Activated CD4-positive, alpha-beta T cell treated with anti-CD3 and anti-CD28 coated beads, Interleukin-2, amount 50 U/mL, for 1 hour (primary cell): ENCODE data around the gene LIN7A.
"Not testable (repeated sequence)": the region's sequence is repeated elsewhere in the genome, so short reads cannot be mapped to it uniquely, and the experiment has no call there.

Experiments used
- DNase-seq: peaks from one replicate; pipeline ENCODE4 v3.0.0-alpha.2; 2020

LIN7A gene

DNA sequence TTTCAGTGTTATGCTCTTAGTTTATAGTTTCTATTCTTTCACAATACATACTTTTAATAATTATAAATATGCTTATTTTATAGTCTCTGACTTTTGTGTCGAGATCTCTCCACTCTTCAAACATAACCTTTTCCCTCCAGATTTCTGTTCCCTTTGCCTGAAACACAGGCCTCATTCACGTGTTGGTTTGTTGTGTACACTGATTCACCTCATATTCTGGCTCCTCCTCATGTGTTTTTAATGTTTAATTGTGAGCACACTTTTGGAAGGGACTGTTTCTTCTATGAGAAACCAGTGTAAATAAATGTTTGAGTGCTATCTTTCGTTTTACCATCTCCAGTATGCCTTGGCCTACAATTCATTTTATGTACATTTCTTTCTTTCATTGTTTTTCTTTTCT is 20.1 kb downstream of the LIN7A start:
- no peak for DNase-seq

- no peak for DNase-seq
Measured at GRCh38 chr12:80912901-80913770, 24.6 kb downstream of the LIN7A start.

DNA sequence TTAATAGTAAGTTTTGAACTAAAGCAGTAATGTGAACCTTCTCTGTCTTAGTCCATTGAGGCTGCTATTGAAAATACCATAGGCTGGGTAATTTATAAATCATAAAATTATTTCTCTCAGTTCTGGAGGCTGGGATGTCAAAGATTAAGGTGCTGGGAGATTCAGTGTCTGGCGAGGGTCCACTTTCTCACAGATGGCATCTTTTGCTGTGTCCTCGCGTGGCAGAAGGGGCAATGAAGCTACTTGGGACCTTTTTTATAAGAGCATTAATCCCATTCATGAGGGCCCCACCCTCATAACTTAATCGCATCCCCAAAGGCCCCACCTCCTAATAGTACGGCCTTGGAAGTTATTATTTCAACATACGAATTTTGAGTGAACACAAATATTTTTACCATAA is 28.4 kb downstream of the LIN7A start:
- DNase-seq = no peak

DNA sequence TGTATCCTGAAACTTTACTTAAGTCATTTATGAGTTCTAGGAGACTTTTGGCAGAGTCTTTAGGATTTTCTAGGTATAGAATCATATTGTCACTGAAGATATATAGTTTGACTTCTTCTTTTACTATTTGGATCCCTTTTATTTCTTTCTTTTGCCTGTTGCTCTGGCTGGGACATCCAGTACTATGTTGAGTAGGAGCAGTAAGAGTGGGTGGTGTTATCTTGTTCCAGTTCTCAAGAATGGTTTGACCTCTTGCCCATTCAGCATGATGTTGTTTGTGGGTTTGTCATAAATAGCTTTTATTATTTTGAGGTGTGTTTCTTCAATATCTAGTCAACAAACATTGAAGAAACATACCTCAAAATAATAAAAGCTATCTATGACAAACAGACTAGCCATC is 35.0 kb downstream of the LIN7A start:
- no peak for DNase-seq

DNA sequence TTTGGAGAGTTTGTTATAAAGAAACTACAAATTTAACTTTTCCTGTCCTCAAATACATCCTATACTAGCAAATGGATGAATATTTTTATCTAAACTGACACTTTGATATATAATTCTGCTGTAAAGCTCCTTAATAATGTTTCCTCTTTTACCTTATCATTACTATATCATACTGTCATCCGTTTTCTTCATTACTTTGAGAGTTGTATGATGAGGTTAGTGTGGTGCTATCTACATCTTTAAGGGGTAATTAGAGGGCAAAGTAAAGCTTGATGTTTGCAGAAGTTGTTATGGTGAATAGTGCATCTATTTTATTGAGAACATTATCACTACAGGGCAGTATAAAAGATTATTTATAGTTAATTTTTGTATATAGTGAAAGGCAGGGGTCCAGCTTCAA is 36.1 kb downstream of the LIN7A start:
- DNase-seq = no peak

DNA sequence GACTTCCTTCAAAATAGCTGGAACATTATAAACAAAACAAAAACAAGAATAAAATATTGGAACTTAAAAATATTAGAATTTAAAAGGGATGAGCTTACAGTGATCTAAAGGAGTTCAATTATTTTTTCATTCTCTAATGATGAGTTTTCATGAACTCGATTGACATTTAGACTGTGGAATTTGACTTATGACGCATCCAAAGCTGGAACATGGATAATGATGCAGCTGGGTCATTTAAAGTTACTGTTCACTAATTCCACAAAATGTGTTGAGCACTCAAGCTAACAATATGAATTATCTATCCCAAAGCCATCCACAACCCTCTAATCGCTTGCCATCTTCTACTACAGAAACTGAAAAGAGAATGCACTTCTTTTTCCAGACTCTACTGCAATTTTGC is 42.5 kb downstream of the LIN7A start:
- DNase-seq = no peak

DNA sequence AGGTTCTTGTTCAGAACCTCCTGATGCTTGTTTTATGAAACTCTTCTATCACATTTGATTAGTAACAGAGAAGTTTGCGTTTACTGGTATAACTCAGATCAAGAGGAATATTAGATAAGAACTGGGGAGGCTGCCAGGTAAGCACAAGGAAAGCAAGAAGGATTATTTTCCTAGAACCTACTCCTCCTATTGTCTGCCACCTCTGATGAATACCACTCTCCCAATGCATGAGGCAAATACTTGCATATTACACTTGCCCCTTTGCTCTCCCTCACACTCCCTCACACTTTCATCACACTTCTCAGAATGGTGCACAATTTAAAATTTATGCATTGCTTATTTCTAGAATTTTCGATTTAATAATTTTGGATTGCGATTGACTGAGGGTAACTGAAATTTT is 43.6 kb downstream of the LIN7A start:
- DNase-seq = no peak

DNA sequence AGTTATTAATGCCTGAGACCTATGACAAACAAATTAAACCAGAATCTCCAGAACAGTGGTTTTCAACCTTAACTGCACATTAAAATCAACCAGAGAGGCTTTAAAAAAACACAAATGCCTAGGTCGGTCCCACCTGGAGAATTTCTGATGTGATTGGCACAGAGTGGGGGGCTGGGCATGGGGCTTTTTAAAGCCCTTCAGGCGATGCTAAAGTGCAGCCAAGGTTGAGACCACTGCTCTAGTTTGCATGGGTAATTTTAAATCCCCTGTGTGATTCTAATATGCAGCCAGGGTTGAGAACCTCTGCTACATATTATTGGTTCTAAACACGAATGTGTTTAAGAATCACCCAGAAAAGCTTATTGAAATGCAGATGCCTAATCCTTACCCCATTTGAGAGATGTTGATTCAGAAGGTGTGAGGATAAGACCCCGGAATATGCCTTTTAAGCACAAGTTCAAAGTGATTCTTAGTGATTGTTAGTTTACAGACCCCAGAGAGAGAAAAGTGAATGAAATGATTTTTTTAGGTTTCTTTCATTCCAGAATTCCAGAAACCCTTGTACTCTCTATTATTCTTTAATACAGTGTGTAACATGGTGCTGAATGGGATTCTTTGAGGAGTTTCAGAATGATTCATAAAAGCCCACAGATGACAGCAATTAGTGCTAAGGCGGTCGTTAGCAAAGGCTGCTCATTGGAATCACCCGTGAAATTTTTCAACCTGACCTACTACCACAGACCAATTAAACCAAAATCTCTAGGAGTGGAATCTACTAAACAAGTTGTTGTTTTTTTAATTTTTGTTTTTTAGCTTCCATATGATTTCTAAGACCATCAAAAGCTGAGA is 44.9 kb downstream of the LIN7A start:
- DNase-seq = no peak

DNA sequence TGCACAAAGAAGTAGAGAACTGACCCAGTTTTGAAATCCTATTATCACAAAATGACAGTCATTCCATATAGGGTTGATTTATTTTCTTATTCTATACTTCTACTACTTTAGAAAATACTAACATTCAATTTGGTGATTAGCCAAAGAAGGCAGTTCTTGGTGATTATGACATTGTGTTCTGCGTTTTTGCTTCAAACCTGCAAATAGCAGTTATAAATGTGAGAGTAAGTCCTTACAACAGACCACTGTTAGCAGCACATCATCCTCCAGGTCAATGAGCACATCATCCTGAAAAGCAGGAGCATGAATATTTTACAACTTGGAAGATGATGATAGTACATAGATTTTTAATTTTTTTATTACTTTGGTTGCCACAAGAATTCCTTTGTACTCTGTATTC is 53.1 kb downstream of the LIN7A start:
- DNase-seq = no peak

DNA sequence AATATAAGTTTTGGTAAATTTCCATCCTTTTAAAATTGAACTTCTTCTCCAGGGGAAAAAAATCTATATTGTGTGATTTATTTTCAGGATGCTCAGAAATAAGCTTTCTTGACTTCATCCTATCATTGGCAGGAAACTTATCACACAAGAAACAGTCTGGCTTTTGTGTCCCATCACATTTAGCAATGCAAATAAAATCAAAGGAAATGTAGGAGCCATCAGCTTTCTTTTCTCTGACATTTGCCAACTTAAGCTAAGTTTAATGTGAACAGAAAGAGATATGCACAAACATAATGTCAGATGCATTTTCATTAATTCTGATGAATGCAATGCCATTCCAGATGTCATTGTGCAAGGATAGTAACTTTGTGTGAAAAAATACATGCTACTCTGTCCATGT is 56.6 kb downstream of the LIN7A start:
- DNase-seq = no peak

GRCh38 chr12:80878452-80878851 is 59.3 kb downstream of the LIN7A start:
- not testable (repeated sequence) for DNase-seq

DNA sequence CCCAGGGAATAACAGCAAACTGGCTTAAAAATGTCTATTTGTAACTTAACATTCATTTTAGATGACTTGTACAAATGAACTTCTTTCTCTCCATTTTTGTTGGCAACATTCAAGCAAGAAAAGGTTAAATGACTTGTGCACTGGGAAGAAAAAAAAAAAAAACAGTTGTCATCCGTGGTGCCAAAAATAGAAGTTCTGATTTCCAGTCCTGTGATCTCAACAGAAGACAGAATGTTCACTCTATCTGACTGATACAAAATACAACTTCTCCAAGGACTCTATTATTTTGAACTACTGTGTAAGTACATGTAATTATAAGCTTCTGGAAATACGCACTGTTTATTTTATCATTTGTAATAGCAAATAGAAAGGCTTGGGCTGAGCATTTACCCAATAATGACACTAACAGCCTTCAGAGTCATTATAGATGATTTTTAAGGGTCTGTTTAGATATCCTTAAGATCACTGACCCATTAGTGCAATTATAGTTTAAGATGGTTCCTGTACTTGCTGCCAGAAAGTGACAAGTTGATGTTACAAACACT is 59.9 kb downstream of the LIN7A start:
- no peak for DNase-seq

GRCh38 chr12:80872053-80872452 is 65.7 kb downstream of the LIN7A start:
- no peak for DNase-seq

DNA sequence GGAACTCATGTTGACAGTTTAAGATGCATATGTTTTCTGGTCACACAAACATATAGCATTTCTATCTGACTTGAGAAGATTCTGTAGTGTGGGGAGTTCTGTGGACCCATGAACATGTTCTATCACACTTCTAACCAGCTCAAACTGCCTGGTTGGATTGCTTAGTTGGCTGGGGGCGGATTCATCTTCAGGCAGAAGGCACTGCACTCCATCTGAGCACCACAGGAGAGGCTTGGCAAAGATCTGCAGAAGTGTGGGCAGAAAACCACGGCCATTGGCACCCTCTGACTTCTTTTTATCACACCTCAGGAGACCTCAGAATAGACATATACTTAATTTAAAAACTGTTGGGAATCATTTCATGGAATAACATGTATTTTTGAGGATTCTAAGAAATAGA is 68.5 kb downstream of the LIN7A start:
- no peak for DNase-seq

DNA sequence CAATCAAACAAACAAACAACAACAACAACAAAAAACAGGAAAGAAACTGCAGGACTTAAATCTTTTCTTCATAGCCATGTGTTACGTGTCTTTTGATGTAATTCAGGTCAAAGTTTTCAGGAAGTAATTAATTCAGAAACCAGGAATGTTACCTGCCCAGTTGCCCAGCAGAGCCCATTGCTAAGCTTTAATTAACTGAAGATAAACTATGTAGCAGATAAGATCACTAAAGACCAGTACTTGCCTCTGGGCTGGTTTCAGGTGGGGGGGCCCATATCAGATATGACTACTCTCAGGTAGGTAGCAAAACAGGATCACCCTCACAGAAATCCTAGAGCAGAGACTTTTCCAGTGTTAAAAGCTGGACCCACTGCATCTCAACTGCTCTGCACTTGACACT is 69.2 kb downstream of the LIN7A start:
- no peak for DNase-seq

GRCh38 chr12:80867941-80868340 is 69.8 kb downstream of the LIN7A start:
- no peak for DNase-seq

GRCh38 chr12:80864046-80864735 is 73.5 kb downstream of the LIN7A start:
- no peak for DNase-seq

DNA sequence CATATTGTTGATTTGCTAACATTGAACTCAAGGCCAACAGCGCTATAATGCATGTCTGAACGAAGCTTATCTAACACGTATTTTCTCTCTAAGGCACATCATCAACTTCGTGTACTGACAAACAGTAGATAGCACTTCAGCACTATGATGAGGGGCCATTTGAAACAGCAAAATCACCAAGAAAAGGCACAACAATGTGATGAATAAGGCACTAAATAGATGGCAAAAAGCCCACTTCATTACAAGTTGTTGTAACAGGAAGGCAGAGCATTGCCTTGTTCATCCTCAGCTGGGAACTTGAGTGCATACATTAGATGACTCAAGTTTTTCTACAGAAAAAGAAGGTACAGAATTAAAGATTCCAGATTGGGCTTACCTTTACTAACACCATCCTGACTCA is 75.2 kb downstream of the LIN7A start:
- no peak for DNase-seq

GRCh38 chr12:80861641-80862378 is 75.9 kb downstream of the LIN7A start:
- no peak for DNase-seq

- DNase-seq = no peak
Measured at GRCh38 chr12:80860928-80861327, 76.8 kb downstream of the LIN7A start.

DNA sequence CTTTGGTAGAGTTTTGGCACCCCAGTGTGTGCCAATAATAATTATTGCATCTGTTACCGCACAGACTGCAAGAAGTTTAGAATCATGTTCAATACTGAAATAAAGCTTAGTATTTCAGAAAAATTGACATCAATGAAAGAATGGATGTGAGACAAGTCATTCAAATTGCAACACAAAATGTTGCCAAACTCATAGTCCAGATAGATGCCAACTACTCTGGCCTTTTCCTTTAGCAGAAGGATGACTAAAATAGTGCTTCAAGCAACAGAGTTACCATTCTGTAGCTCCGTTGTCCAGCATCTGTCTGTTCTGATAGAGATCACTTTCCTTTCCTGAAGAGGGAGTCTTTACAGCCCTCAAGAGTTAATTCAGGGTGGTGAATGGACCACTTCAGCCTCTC is 77.5 kb downstream of the LIN7A start:
- no peak for DNase-seq

DNA sequence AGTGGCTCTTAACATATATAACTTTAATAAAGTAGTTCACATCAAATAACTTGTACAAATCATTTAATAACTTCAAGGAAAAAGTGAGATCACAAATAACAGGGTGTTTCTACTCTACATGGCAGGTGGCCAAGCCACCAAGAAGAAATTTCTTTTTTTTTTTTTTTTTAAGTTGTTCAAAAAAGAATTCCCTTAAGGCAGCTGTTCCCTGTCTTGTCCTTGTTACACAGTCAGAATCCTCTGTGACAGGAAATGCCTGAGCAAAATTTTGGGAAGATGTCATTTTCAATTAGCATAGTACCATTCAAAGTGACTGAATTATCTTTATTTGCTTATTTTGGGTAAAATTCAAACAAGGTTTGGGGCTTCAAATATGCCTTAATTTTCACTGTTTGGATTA is 79.4 kb downstream of the LIN7A start:
- DNase-seq = no peak

DNA sequence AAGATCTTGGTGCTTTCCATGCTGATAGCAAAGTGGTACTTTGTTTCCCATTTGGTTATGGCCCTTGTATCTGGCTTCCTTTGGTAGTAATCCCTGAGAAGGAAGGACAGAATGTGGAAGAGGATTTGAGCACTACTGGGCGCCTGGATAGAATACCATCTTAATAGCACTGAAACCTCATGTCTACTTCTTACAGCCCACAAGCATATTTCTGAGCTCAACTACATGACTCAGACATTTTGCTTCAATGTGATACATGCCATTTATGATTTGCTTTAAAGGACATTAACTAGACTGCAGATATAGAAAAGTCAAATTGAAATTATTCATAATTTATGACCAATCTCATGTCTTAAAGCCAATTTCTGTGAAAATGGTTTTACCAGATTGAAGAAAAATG is 80.4 kb downstream of the LIN7A start:
- DNase-seq = no peak
